A673 (cell line): ENCODE measurements around the gene SSH2.

Experiments
- EZH2 ChIP-seq: fragments of 200-600 bp; sonication (generic); IDR thresholded peaks from 2 replicates; pipeline ENCODE4 v1.6.1; 2017; ENCODE audit warnings: borderline replicate concordance, low read depth, mild to moderate bottlenecking, mixed read lengths, antibody characterized with exemption, low read length; ENCODE audit not compliant: poor library complexity, severe bottlenecking
- TF ChIP-seq, protein P1 (sequence below): fragments of 300-800, 200-600 bp; sonication (generic); conservative IDR thresholded peaks from 2 replicates; pipeline ENCODE4 v1.5.1; 2017; ENCODE audit warnings: low read depth, mild to moderate bottlenecking, antibody characterized with exemption, low read length, moderate library complexity, mixed read lengths

DNA sequence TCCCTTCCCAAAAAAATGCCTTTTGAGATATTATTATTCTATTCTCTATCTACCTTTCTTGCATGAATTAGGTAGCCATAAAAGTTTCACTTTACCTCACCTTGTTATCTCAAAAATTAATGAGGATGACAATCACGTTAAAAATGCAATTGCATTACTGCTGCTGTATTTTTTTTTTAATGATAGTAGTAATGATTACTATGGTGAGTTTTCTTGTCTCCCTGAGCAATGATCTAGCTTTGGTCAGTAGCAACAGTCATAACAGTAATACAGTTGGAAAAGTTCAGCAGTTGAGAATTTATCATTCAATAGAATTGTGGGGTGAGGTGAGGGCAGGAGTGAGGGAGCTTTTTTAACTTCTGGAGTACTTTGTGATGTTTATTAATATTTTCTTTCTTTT, 11.3 kb upstream of the SSH2 start, which contains the start of gene EFCAB5:
- TF ChIP-seq, protein P1, sequence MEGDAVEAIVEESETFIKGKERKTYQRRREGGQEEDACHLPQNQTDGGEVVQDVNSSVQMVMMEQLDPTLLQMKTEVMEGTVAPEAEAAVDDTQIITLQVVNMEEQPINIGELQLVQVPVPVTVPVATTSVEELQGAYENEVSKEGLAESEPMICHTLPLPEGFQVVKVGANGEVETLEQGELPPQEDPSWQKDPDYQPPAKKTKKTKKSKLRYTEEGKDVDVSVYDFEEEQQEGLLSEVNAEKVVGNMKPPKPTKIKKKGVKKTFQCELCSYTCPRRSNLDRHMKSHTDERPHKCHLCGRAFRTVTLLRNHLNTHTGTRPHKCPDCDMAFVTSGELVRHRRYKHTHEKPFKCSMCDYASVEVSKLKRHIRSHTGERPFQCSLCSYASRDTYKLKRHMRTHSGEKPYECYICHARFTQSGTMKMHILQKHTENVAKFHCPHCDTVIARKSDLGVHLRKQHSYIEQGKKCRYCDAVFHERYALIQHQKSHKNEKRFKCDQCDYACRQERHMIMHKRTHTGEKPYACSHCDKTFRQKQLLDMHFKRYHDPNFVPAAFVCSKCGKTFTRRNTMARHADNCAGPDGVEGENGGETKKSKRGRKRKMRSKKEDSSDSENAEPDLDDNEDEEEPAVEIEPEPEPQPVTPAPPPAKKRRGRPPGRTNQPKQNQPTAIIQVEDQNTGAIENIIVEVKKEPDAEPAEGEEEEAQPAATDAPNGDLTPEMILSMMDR: no peak
- no peak for TF ChIP-seq EZH2
